HG03571 (cell line): ENCODE data around the gene NOTCH3.

Experiments
- ATAC-seq: cut with Tn5 transposase; IDR thresholded peaks from one replicate; pipeline ENCODE4 v1.9.1; 2021; ENCODE audit not compliant: unreplicated experiment

The NOTCH3 gene

GRCh38 chr19:15170345-15170744 is 30.4 kb downstream of the NOTCH3 start:
- ATAC-seq = no peak

GRCh38 chr19:15169541-15170285 is 31.1 kb downstream of the NOTCH3 start:
- no peak for ATAC-seq

GRCh38 chr19:15166700-15167099 is 34.1 kb downstream of the NOTCH3 start:
- ATAC-seq = no peak

GRCh38 chr19:15161028-15161984 is 39.5 kb downstream of the NOTCH3 start:
- no peak for ATAC-seq

- no peak for ATAC-seq
Measured at GRCh38 chr19:15159251-15159650, 41.5 kb downstream of the NOTCH3 start.

GRCh38 chr19:15156391-15156790 is 44.4 kb downstream of the NOTCH3 start:
- no peak for ATAC-seq

- ATAC-seq = no peak
Measured at GRCh38 chr19:15155296-15155695, 45.5 kb downstream of the NOTCH3 start.

GRCh38 chr19:15154002-15154612 is 46.7 kb downstream of the NOTCH3 start:
- ATAC-seq = no peak

- no peak for ATAC-seq
Measured at GRCh38 chr19:15149737-15150136, 51.1 kb downstream of the NOTCH3 start.

GRCh38 chr19:15147090-15147489 is 53.7 kb downstream of the NOTCH3 start:
- no peak for ATAC-seq

- ATAC-seq = no peak
Measured at GRCh38 chr19:15144046-15144646, 56.6 kb downstream of the NOTCH3 start.

- no peak for ATAC-seq
Measured at GRCh38 chr19:15142313-15142712, 58.5 kb downstream of the NOTCH3 start.

GRCh38 chr19:15141143-15141542 is 59.7 kb downstream of the NOTCH3 start:
- ATAC-seq = no peak

- no peak for ATAC-seq
Measured at GRCh38 chr19:15138427-15138826, 62.4 kb downstream of the NOTCH3 start.

- no peak for ATAC-seq
Measured at GRCh38 chr19:15137777-15138176, 63.0 kb downstream of the NOTCH3 start.

GRCh38 chr19:15136234-15136954 is 64.4 kb downstream of the NOTCH3 start:
- no peak for ATAC-seq

- no peak for ATAC-seq
Measured at GRCh38 chr19:15129856-15130585, 70.8 kb downstream of the NOTCH3 start.

GRCh38 chr19:15128162-15128770 is 72.5 kb downstream of the NOTCH3 start:
- ATAC-seq = no peak

- no peak for ATAC-seq
Measured at GRCh38 chr19:15126131-15126910, 74.5 kb downstream of the NOTCH3 start.
